Renal pelvis (tissue), 12 donors: ENCODE measurements around the gene CENATAC. TPM values are rescaled to one million over a fixed set of nuclear protein-coding genes. Genes with fewer than 3 reads are reported as not detected.
"Not testable (repeated sequence)": the region's sequence is repeated elsewhere in the genome, so short reads cannot be mapped to it uniquely, and the experiment has no call there.

Experiments used
- DNase-seq: peaks from one replicate; pipeline ENCODE4 v3.0.0-alpha.2; 2013
- long read RNA-seq, 16 experiments: transcript quantifications; one replicate each; lab custom pipeline, GENCODE V29; 2026
- polyA plus RNA-seq, 3 donors: library from polyadenylated mRNA; unstranded; fragments of 120-200 nt; gene quantifications; one replicate each; pipeline ENCODE4 v1.2.1, GENCODE V29; 2013; ENCODE audit not compliant: insufficient read length in 3 of 3

Gene CENATAC
- polyA plus RNA-seq, result 10 to 100 TPM; 14.4 to 44.2 (median 40.8) TPM
- long read RNA-seq, donor 1, partial matches to known transcripts, result 6,557 of 6,881 reads
- long read RNA-seq, donor 1, other reads (novel, unspliced or antisense), result 324 of 6,881 reads
- long read RNA-seq, donor 2, transcript CCDC84-201 (11 exons, 1,202 nt), result major isoform, 5 of 5,878 reads
- long read RNA-seq, donor 2, partial matches to known transcripts, result 5,658 of 5,878 reads
- long read RNA-seq, donor 2, other reads (novel, unspliced or antisense), result 213 of 5,878 reads
- long read RNA-seq, donor 3, partial matches to known transcripts, result 3,732 of 3,871 reads
- long read RNA-seq, donor 3, other reads (novel, unspliced or antisense), result 136 of 3,871 reads
- long read RNA-seq, donor 4, partial matches to known transcripts, result 16 of 17 reads
- long read RNA-seq, donor 4, other reads (novel, unspliced or antisense), result 0 of 17 reads
- long read RNA-seq, donor 5, partial matches to known transcripts, result 126 of 3,253 reads
- long read RNA-seq, donor 5, other reads (novel, unspliced or antisense), result 3,125 of 3,253 reads
- long read RNA-seq, donor 6, partial matches to known transcripts, result 4,912 of 5,161 reads
- long read RNA-seq, donor 6, other reads (novel, unspliced or antisense), result 247 of 5,161 reads
- long read RNA-seq, donor 7, partial matches to known transcripts, result 6 of 7 reads
- long read RNA-seq, donor 7, other reads (novel, unspliced or antisense), result 0 of 7 reads
- long read RNA-seq, donor 8, partial matches to known transcripts, result 1,525 of 1,583 reads
- long read RNA-seq, donor 8, other reads (novel, unspliced or antisense), result 56 of 1,583 reads
- long read RNA-seq, donor 9, partial matches to known transcripts, result 5,092 of 5,410 reads
- long read RNA-seq, donor 9, other reads (novel, unspliced or antisense), result 318 of 5,410 reads
- long read RNA-seq, donor 10, partial matches to known transcripts, result 4,257 of 4,492 reads
- long read RNA-seq, donor 10, other reads (novel, unspliced or antisense), result 233 of 4,492 reads
- long read RNA-seq, donor 11, partial matches to known transcripts, result 3,406 of 3,570 reads
- long read RNA-seq, donor 11, other reads (novel, unspliced or antisense), result 163 of 3,570 reads
- long read RNA-seq, donor 12, partial matches to known transcripts, result 5,950 of 6,325 reads
- long read RNA-seq, donor 12, other reads (novel, unspliced or antisense), result 372 of 6,325 reads
- long read RNA-seq, donor 13, partial matches to known transcripts, result 3,570 of 3,715 reads
- long read RNA-seq, donor 13, other reads (novel, unspliced or antisense), result 144 of 3,715 reads
- long read RNA-seq, donor 14, result 0 reads
- long read RNA-seq, donor 15, partial matches to known transcripts, result 8,794 of 9,228 reads
- long read RNA-seq, donor 15, other reads (novel, unspliced or antisense), result 434 of 9,228 reads
- long read RNA-seq, donor 16, partial matches to known transcripts, result 4,532 of 4,701 reads
- long read RNA-seq, donor 16, other reads (novel, unspliced or antisense), result 168 of 4,701 reads

GRCh38 chr11:118997627-118998387 lies at the start of gene CENATAC:
Gene CENATAC, plus strand, starts transcription at chr11:118998138. Its CDS starts 60 bp downstream, at chr11:118998198.
- DNase-seq, result peak; percentile 93

GRCh38 chr11:118953265-118953664 lies 44.7 kb upstream of the CENATAC start:
- no peak for DNase-seq

- not testable (repeated sequence) for DNase-seq
Measured at GRCh38 chr11:118953976-118954375, 44.0 kb upstream of the CENATAC start.

- DNase-seq, result peak; percentile 74
Measured at GRCh38 chr11:118956094-118956846, 41.7 kb upstream of the CENATAC start, which contains the start of gene UPK2. Gene UPK2, plus strand, starts transcription at chr11:118956298. Its CDS starts 53 bp downstream, at chr11:118956351.

- DNase-seq, result no peak
Measured at GRCh38 chr11:118956847-118957469, 41.0 kb upstream of the CENATAC start.

GRCh38 chr11:118957549-118957948 lies 40.4 kb upstream of the CENATAC start:
- DNase-seq, result no peak

- DNase-seq, result no peak
Measured at GRCh38 chr11:118957968-118958367, 40.0 kb upstream of the CENATAC start.

- DNase-seq, result no peak
Measured at GRCh38 chr11:118958577-118958976, 39.4 kb upstream of the CENATAC start.

GRCh38 chr11:118961189-118961588 lies 36.7 kb upstream of the CENATAC start:
- DNase-seq, result no peak

- DNase-seq, result no peak
Measured at GRCh38 chr11:118961591-118961990, 36.3 kb upstream of the CENATAC start.

GRCh38 chr11:118969508-118969907 lies 28.4 kb upstream of the CENATAC start:
- not testable (repeated sequence) for DNase-seq

GRCh38 chr11:118971646-118972045 lies 26.3 kb upstream of the CENATAC start, which contains the start of gene FOXR1:
Gene FOXR1, plus strand, starts transcription at chr11:118971761. Its CDS starts 171 bp downstream, at chr11:118971932.
- no peak for DNase-seq

GRCh38 chr11:118973985-118974384 lies 24.0 kb upstream of the CENATAC start:
- no peak for DNase-seq

GRCh38 chr11:118975771-118976709 lies 21.9 kb upstream of the CENATAC start:
- DNase-seq, result no peak

GRCh38 chr11:118979434-118979833 lies 18.5 kb upstream of the CENATAC start:
- DNase-seq, result no peak

GRCh38 chr11:118980191-118980881 lies 17.6 kb upstream of the CENATAC start:
- DNase-seq, result peak; percentile 30

- DNase-seq, result not testable (repeated sequence)
Measured at GRCh38 chr11:118984337-118984736, 13.6 kb upstream of the CENATAC start.
